HG03565 (cell line): ENCODE data around the gene TRAK1.

Experiments used
- ATAC-seq: cut with Tn5 transposase; IDR thresholded peaks from one replicate; pipeline ENCODE4 v1.9.1; 2021; ENCODE audit warnings: mild to moderate bottlenecking, moderate library complexity; ENCODE audit not compliant: unreplicated experiment

The TRAK1 gene

GRCh38 chr3:42194943-42195510 lies 103.9 kb downstream of the TRAK1 start:
- no peak for ATAC-seq

- peak; percentile 67 for ATAC-seq
Observed at GRCh38 chr3:42195879-42196330, 104.7 kb downstream of the TRAK1 start.

GRCh38 chr3:42198709-42199108 lies 107.6 kb downstream of the TRAK1 start:
- ATAC-seq, result no peak

- no peak for ATAC-seq
Observed at GRCh38 chr3:42202217-42202865, 111.2 kb downstream of the TRAK1 start.

- ATAC-seq, result no peak
Observed at GRCh38 chr3:42204867-42205599, 113.9 kb downstream of the TRAK1 start.

- peak; percentile 83 for ATAC-seq
Observed at GRCh38 chr3:42205800-42206514, 114.8 kb downstream of the TRAK1 start.

GRCh38 chr3:42209917-42210316 lies 118.8 kb downstream of the TRAK1 start:
- no peak for ATAC-seq

GRCh38 chr3:42210726-42211125 lies 119.6 kb downstream of the TRAK1 start:
- no peak for ATAC-seq

- ATAC-seq, result no peak
Observed at GRCh38 chr3:42213417-42213816, 122.3 kb downstream of the TRAK1 start.

GRCh38 chr3:42214064-42214463 lies 122.9 kb downstream of the TRAK1 start:
- no peak for ATAC-seq

GRCh38 chr3:42214565-42215283 lies 123.6 kb downstream of the TRAK1 start:
- peak; percentile 36 for ATAC-seq

GRCh38 chr3:42216302-42216701 lies 125.1 kb downstream of the TRAK1 start:
- ATAC-seq, result peak; percentile 54

- no peak for ATAC-seq
Observed at GRCh38 chr3:42216931-42217333, 125.8 kb downstream of the TRAK1 start.

GRCh38 chr3:42220436-42221121 lies 129.4 kb downstream of the TRAK1 start:
- ATAC-seq, result no peak

GRCh38 chr3:42222942-42223693 lies 132.0 kb downstream of the TRAK1 start:
- no peak for ATAC-seq

- ATAC-seq, result no peak
Observed at GRCh38 chr3:42224178-42224577, 133.0 kb downstream of the TRAK1 start.

- ATAC-seq, result no peak
Observed at GRCh38 chr3:42224658-42225421, 133.7 kb downstream of the TRAK1 start.

GRCh38 chr3:42225486-42226363 lies 134.6 kb downstream of the TRAK1 start:
- no peak for ATAC-seq
